Right renal pelvis (tissue), 4 donors: Measurements from ENCODE around the gene DYRK2. TPM values are rescaled to one million over a fixed set of nuclear protein-coding genes. Genes with fewer than 3 reads are reported as not detected.

Experiments used
- DNase-seq, 4 donors: peaks; one replicate each; pipeline ENCODE4 v3.0.0-alpha.2; 2013; ENCODE audit warnings: low read depth in 4 of 4, low spot score in 3 of 4, missing footprints in 1 of 4
- polyA plus RNA-seq, 4 donors: library from polyadenylated mRNA; unstranded; fragments of 120-200 nt; gene quantifications; one replicate each; pipeline ENCODE4 v1.2.1, GENCODE V29; 2013; ENCODE audit not compliant: insufficient read length in 4 of 4

DYRK2 gene
- polyA plus RNA-seq, 4 donors: 25.9 to 29.1 (median 26.8) TPM

DNA sequence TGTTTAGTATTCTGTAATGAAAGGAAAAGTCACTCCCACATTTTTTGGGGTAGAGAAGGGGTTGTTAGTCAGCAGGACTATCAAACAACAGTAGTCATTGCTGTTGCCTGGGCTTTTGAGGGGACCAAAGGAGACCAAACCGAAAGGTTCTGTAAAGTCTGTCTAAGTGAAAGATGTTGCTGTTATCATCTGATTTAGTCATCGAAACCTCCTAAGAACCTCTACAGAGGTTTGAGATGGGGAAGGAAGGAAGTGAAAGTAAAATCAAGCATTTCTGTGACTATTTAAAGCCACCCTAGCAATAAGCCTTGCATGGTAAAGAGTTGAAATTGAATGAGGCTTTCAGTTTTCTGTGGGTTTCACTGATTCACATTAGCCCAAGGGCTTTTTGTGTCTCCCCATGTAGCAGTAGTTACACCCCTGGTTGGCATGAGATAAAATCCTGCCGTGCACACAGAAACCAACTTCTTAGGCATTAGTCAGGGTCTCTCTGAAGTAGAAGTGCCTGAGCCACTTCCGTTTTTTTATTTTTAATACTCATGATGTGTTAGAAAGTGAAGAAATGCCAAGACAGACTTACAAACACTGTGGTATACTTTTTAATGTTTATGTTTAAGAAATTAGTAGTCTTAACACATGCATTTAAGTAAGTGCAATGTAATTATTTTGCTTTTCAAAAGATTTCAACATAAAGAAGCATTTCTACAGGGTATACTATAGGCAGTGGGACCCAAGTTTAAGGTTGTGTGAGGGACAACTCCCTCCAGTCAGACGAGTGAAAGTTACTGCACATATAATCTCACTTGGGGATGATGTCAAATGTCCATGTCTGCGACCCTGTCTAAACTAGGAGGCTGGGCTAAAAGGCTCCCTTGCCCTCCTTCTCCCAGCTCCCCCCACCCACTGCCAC, 50.4 kb downstream of the DYRK2 start:
- no peak for DNase-seq

DNA sequence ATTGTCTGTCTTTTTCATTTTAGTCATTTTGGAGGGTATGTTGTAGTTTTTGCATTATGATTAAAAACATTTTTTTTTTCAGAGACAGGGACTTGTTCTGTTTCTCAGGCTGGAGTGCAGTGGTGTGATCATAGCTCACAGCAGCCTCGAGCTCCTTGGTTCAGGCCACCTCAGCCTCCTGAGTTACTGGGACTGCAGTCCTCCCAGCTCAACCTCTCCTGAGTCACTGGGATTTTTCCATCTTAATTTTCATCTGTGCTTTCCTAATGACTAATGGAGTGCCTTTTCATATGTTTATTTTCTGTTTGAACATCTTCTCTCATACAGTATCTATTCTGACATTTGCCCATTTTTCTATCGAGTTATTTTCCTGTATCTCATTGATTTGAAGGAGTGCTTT, 52.6 kb downstream of the DYRK2 start:
- no peak for DNase-seq

GRCh38 chr12:67702136-67702535, 53.6 kb downstream of the DYRK2 start:
- no peak for DNase-seq

DNA sequence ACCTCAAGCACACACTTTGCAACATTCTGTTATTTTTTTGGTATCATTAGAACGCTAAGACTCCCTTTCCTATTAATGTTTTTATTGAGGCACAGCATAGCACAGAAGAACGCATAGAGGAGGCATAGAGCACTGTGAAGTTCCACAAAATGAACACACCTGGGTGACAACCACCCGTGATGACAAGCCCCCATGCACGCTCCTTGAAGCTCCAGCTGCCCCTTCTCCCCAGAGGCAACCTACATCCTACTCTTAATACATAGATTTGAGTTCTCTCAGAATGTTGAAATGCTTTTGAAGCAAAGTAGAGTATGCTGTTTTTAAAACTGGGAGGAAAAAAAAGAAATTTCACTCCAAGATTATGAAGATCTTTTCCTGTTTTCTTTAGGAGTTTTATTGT, 55.5 kb downstream of the DYRK2 start:
- DNase-seq: no peak

DNA sequence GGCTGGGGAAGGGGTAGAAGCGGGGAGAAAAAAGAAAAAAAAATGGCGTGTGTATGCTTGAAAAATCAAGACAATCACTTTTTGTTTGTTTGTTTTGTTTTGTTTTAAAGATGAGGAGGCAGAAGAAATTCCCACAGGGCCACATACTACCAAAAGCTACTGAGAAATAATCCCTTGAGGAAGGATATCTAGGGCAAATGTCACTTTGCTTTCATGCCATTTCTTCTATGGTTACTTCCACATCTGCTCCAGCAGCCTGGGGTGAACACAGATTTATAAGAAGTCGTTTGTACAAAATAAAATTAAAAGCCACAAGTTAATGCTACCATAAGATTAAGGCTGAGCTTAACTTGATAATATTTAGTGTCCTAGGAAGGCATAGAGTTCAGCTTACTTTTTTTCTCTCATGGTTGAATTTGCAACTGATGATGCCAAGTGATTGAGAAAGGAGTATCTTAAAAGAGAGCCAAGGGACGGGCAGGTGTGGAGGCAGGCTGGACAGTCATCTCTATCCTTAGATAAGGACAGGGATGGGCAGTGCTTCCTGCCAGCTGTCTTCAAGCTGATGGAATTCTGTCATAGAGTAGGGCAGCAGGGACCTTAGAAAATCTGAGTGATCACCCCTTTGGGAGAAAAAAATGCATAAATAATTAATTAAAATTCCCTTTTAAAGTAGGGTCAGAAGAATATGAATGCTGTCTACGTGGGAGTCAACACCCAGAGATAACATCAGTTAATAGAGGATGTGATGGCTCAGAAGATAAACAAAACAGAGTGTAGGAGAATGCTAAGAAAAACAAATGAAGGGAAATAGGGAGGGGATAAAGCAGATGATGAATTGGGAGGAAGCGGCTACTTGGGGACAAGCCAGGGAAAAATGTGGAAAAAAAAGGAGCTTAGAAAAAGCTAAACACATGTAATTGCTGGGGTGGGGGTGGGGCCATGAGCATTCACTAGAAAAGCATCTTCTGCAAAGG, 57.1 kb downstream of the DYRK2 start:
- DNase-seq: peak; percentile 60 to 75 (median 70)

DNA sequence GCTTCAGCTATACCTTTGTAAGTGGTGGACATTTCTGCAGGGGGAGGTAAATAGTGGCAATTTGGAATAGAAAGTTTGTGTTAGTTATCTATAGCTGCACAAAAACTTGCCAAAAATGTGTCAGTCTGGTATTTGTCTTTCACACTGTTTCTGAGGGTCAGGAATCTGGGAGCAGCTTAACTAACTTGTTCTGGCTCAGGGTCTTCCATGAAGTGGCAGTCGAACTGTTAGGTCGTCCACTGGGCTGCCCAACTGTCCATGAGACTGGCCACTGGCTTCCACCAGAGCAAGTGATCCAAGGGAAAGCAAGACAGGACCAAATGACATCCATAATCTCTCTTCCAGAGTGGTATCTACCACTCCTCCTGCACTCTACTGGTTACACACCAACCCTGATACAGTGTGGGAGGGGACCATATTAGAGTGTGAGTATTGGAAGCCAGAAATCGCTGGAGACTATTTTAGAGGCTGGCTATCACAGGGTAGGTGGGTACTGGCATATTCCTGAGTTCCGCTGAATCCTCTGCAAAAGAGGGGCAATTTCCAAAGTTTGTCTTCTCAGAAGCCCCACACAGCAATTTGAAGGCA, 60.9 kb downstream of the DYRK2 start:
- DNase-seq: no peak

- DNase-seq: no peak
Measured at GRCh38 chr12:67710582-67710981, 62.0 kb downstream of the DYRK2 start.

GRCh38 chr12:67712011-67712410, 63.5 kb downstream of the DYRK2 start:
- no peak for DNase-seq

- no peak for DNase-seq
Measured at GRCh38 chr12:67714648-67715047, 66.1 kb downstream of the DYRK2 start.
